Measurements from ENCODE around the gene ANKRD11. TPM values are rescaled to one million over a fixed set of nuclear protein-coding genes. Genes with fewer than 3 reads are reported as not detected.
A peak's percentile ranks its signal among the peaks of the same experiment; 100 is the strongest.
"Not testable (repeated sequence)": the region's sequence is repeated elsewhere in the genome, so short reads cannot be mapped to it uniquely, and the experiment has no call there.

The ANKRD11 gene
- total and polyA plus RNA-seq, 7 experiments from 2014 or later = 8.7 to 254 (median 239) TPM

DNA sequence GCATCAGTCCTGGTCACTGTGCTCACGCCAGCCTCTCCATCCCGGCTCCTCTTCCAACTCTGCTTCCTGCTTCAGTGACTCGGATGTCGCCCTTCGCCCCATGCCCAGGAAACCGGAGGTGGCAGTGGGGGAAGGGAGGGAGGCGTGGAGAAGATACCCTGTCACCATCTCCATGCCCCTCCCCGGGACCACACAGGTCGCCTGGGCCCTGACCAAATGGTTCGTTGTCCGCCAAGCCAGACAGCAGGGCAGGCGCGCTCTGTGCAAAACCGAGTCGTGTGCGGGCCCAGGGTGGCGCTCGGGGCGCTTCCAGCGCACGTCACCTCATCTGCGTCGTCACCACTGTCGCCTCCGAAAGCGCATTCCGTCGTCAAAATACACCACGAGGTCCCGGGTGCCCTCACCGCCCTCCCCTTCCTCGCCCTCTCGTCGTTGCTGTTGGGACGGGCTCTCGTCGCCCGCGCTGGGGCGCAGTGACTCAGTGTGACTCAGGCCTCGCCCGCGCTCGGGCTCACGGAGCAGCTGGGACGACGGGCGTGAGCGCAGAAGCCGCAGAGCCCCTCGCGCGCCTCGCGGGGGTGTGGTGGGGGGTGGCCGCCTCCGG is 233.6 kb downstream of the ANKRD11 start:
- peak overlapping the region; percentile 52 for H3K4me3 ChIP-seq (ENCODE audit: low read length)
- CTCF ChIA-PET = no interaction called here

DNA sequence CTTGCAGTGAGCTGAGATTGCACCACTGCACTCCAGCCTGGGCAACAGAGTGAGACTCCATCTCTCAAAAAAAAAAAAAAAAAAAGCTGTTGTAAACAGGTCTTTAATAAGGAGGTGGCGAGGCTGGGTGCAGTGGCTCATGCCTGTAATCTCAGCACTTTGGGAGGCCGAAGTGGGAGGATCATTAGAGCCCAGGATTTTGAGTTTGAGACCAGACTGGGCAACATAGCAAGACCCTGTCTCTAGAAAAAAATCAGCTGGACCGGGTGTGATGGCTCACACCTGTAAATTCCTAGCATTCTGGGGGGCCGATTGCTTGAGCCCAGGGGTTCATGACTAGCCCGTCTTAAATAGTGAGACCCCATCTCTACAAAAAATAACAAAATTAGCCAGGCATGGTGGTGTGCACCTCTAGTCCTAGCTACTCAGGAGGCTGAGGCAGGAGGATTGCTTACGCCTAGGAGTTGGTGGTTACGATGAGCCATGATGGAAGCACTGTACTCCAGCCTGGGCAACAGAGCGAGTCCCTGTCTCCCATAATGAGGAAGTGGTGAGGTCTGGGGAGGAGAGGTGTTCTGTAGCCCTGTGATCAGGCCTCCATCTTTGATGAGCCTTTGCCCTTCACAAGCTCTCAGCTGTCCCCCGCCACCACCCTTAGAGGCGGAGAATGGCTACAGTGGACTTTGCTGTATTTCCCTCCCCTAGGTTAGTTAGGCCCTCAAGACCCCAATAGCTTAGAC is 236.6 kb downstream of the ANKRD11 start:
- CTCF ChIA-PET = no interaction called here
- ATAC-seq = no peak
- H3K27me3 Mint-ChIP-seq = peaks cover 14 to 36% (median 15%) of the 10 kb centered on the region in 5 donors
- POLR2A ChIA-PET = no interaction called here
- peaks cover 7 to 11% (median 8%) of the 10 kb centered on the region in 5 donors for H3K36me3 Mint-ChIP-seq
- intact Hi-C loops (cut with micrococcal nuclease) = no loop called here
- H3K9me3 Mint-ChIP-seq = peaks cover 2 to 12% (median 6%) of the 10 kb centered on the region in 11 donors
- Histone ChIP-seq H3K4me3 (ENCODE audit: low read length) (no peak overlapping the region), H3K36me3 (ENCODE audit: control insufficient read depth in 2 of 3, insufficient read depth in 3 of 3, low read length in 3 of 3) (no peaks in the 10 kb centered on the region), H3K27me3 (ENCODE audit: control insufficient read depth in 2 of 2, insufficient read depth in 2 of 2, low read length in 2 of 2) (peaks cover 4% of the 10 kb centered on the region in 2 donors), H3K27ac (ENCODE audit: low read depth, low read length) (no peak overlapping the region), H3K4me1 (ENCODE audit: control insufficient read depth in 2 of 2, insufficient read depth in 2 of 2, low read length in 2 of 2) (peaks cover 10 to 13% of the 10 kb centered on the region in 2 donors), H3K9me3 (ENCODE audit: control insufficient read depth in 2 of 3, low read length in 3 of 3) (no peaks in the 10 kb centered on the region)
- H3K4me3 Mint-ChIP-seq = no peak overlapping the region
- no peak for DNase-seq
- H3K4me1 Mint-ChIP-seq = peaks cover 16 to 30% (median 24%) of the 10 kb centered on the region in 7 donors
- no peak overlapping the region for H3K27ac Mint-ChIP-seq

More for the DNA sequence above, 233.6 kb downstream of the ANKRD11 start:
- Mint-ChIP-seq H3K36me3 (peaks cover 0 to 2% (median 0%) of the 10 kb centered on the region in 5 donors), H3K4me1 (peaks cover 14 to 26% (median 21%) of the 10 kb centered on the region in 7 donors), H3K27me3 (peaks cover 14 to 37% (median 15%) of the 10 kb centered on the region in 5 donors), H3K9me3 (peaks cover 0 to 2% (median 0%) of the 10 kb centered on the region in 11 donors), H3K4me3 (peak overlapping the region; percentile 63 to 85 (median 76)), H3K27ac (peak overlapping the region in 6 of 9 donors; percentile 48 to 84 (median 80))
- H3K27me3 ChIP-seq (ENCODE audit: control insufficient read depth in 2 of 2, insufficient read depth in 2 of 2, low read length in 2 of 2) = peaks cover 4% of the 10 kb centered on the region in 2 donors
- peak; percentile 96 for ATAC-seq
- peak overlapping the region; percentile 19 for H3K27ac ChIP-seq (ENCODE audit: low read depth, low read length)
- POLR2A ChIA-PET = interaction anchor here (1.0 kb wide), 1 partner anchor 15 kb away, joined by 4 read pairs; no protein-coding TSS in a partner anchor
- H3K4me1 ChIP-seq (ENCODE audit: control insufficient read depth in 2 of 2, insufficient read depth in 2 of 2, low read length in 2 of 2) = peaks cover 10 to 13% of the 10 kb centered on the region in 2 donors
- H3K36me3 ChIP-seq (ENCODE audit: control insufficient read depth in 2 of 3, insufficient read depth in 3 of 3, low read length in 3 of 3) = no peaks in the 10 kb centered on the region
- DNase-seq = peak; percentile 56 to 88 (median 71)
- intact Hi-C loops (cut with micrococcal nuclease) = loop anchor here in 1 of 2 donors (2.0 kb wide), 1 partner anchor 32 kb away; no protein-coding TSS in a partner anchor
- H3K9me3 ChIP-seq (ENCODE audit: control insufficient read depth in 2 of 3, low read length in 3 of 3) = no peaks in the 10 kb centered on the region

DNA sequence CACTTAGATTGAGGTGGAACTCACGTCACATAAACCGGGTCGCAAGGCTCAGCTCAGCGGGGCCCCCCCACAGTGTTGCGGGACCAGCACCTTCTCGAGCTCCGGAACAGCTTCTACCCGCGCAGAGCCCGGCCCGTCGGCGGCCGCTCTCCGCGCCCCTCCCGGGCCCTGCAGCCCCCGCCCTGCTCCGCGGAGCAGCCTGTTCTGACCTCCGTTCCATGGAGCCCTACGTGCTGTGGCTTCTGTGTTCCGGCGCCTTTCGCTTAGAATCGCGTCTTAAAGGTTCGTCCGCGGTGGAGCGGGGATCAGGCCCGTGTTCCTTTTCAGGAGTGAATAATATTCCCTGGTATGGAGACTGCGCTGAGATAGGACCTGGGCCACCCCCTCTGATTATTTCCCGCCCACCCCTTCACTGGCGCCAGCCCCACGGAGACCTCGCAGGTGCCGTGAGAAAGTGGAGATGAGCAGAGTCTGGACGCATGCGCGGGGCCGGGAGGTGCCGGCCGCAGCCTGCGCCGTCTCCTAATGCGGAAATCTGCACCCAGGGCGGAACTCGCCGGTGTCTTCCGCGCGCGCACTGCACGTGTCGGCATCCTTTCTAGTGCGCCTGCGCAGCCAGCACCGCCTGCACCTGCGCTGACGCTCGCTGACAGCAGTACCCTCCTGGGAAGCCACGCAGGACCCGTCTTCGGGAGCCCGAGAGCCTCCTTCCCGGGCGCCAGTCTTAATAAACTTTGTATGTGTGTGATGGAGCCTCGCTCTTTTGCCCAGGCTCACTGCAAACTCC is 242.0 kb downstream of the ANKRD11 start:
- peak in 2 of 9 donors; percentile 24 to 48 for DNase-seq
- CTCF ChIA-PET = interaction anchor here (0.8 to 1.2 kb wide), 2 partner anchors 41 to 301 kb away, joined by 3 read pairs; no protein-coding TSS in a partner anchor
- intact Hi-C loops (cut with micrococcal nuclease) = loop anchor here (5.0 to 10.0 kb wide), 4 partner anchors 394 to 794 kb away; partner anchors contain the start of genes CHMP1A (in 1 of the 2), GALNS (in 1 of the 2), SPATA2L (in 1 of the 2) and SPATA33 (in 1 of the 2)
- ATAC-seq = no peak
- Mint-ChIP-seq H3K27me3 (peaks cover 0 to 6% (median 0%) of the 10 kb centered on the region in 5 donors), H3K27ac (peak overlapping the region in 6 of 9 donors; percentile 25 to 87 (median 70)), H3K4me3 (peak overlapping the region; percentile 72 to 92 (median 82)), H3K9me3 (peaks cover 1 to 12% (median 6%) of the 10 kb centered on the region in 11 donors), H3K4me1 (peaks cover 3 to 23% (median 16%) of the 10 kb centered on the region in 7 donors), H3K36me3 (peaks cover 7 to 11% (median 8%) of the 10 kb centered on the region in 5 donors)
- peaks cover 0 to 5% of the 10 kb centered on the region in 2 donors for H3K4me1 ChIP-seq (ENCODE audit: control insufficient read depth in 2 of 2, insufficient read depth in 2 of 2, low read length in 2 of 2)
- no peaks in the 10 kb centered on the region for H3K27me3 ChIP-seq (ENCODE audit: control insufficient read depth in 2 of 2, insufficient read depth in 2 of 2, low read length in 2 of 2)
- H3K9me3 ChIP-seq (ENCODE audit: control insufficient read depth in 2 of 3, low read length in 3 of 3) = no peaks in the 10 kb centered on the region
- no peaks in the 10 kb centered on the region for H3K36me3 ChIP-seq (ENCODE audit: control insufficient read depth in 2 of 3, insufficient read depth in 3 of 3, low read length in 3 of 3)
- POLR2A ChIA-PET = interaction anchor here (0.9 to 1.3 kb wide), 3 partner anchors 12 to 442 kb away, joined by 3 to 4 read pairs (median 3); no protein-coding TSS in a partner anchor
- H3K4me3 ChIP-seq (ENCODE audit: low read length) = peak overlapping the region; percentile 47
- peak overlapping the region; percentile 53 for H3K27ac ChIP-seq (ENCODE audit: low read depth, low read length)

DNA sequence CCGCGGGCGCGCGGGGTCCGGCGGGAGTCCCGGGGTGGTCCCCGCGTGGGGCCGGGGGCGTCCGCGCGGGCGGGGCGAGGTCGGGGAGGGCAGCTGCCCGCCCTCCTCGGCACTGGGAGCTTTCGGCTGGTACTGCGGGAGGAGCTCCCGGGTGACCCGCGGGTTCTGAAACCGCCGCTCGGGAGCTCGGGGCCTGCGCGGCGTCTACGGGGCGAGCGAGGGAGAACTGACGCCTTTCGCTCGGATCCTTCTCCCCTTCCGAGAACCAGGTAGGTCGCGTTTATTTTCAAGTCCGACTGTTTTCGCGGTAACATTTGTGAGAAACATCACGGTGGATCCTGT is 242.7 kb downstream of the ANKRD11 start:
- Mint-ChIP-seq H3K9me3 (peaks cover 3 to 12% (median 6%) of the 10 kb centered on the region in 11 donors), H3K36me3 (peaks cover 7 to 11% (median 8%) of the 10 kb centered on the region in 5 donors), H3K4me1 (peaks cover 3 to 30% (median 21%) of the 10 kb centered on the region in 7 donors), H3K4me3 (peak overlapping the region; percentile 72 to 92 (median 82)), H3K27ac (peak overlapping the region in 6 of 9 donors; percentile 25 to 87 (median 70))
- peak overlapping the region; percentile 47 for H3K4me3 ChIP-seq (ENCODE audit: low read length)
- not testable (repeated sequence) for H3K4me1 ChIP-seq (ENCODE audit: control insufficient read depth in 2 of 2, insufficient read depth in 2 of 2, low read length in 2 of 2); H3K36me3 ChIP-seq (ENCODE audit: control insufficient read depth in 2 of 3, insufficient read depth in 3 of 3, low read length in 3 of 3); DNase-seq; H3K9me3 ChIP-seq (ENCODE audit: control insufficient read depth in 2 of 3, low read length in 3 of 3); H3K27me3 Mint-ChIP-seq; ATAC-seq; H3K27me3 ChIP-seq (ENCODE audit: control insufficient read depth in 2 of 2, insufficient read depth in 2 of 2, low read length in 2 of 2)
- ChIA-PET POLR2A (interaction anchor here (0.7 to 1.5 kb wide), 10 partner anchors 18 to 546 kb away, joined by 3 to 6 read pairs (median 3); no protein-coding TSS in a partner anchor), CTCF (interaction anchor here (0.6 to 1.2 kb wide), 4 partner anchors 42 to 585 kb away, joined by 3 read pairs; no protein-coding TSS in a partner anchor)
- intact Hi-C loops (cut with micrococcal nuclease) = loop anchor here (1.0 to 10.0 kb wide), 9 partner anchors 30 to 793 kb away; partner anchors contain the start of genes CHMP1A (in 1 of the 2), GALNS (in 1 of the 2), MVD (in 1 of the 2) and RPL13 (in 1 of the 2)
- H3K27ac ChIP-seq (ENCODE audit: low read depth, low read length) = peak overlapping the region; percentile 53

DNA sequence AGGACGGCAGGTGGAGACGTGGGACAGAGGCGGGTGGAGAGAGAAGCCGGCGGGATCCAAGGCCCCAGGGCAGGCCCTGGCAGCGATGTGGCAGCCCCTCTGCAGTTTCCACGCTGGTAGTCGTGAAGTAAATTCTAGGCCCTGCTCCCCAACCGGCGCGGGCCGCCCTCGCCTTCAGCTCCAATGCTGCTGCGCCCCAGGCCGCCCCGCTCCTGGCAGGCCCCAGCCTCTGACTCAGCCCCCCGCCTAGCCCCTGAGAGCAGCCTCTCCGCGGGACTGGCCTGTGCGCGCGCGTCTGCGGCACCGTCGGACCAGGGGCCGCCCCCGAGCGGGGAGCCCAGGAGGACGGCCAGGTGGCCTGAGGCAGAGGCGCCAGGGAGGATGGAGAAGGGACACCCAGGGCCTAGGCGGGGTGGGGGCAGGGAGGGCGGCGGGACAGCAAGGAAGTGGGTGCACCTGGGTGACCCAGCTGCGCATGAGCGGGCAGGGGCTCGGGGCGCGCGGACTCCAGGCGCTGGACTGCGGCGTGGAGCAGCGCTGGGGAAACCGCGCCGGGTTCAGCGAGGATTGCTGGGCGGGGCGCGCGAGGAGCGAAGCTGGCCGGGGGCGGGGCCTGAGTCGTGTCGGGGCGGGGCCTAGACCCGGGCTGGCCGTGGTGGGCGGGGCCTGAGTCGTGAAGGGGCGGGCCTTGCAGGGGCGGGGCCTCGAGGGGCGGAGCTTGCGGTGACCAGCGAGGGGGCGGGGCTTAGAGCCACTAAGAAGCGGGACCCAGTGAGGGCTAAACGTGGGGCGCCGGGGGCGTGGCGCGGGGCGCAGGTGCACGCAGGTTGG is 243.2 kb downstream of the ANKRD11 start:
- Histone ChIP-seq H3K36me3 (ENCODE audit: control insufficient read depth in 2 of 3, insufficient read depth in 3 of 3, low read length in 3 of 3) (no peaks in the 10 kb centered on the region), H3K4me3 (ENCODE audit: low read length) (peak overlapping the region; percentile 17), H3K4me1 (ENCODE audit: control insufficient read depth in 2 of 2, insufficient read depth in 2 of 2, low read length in 2 of 2) (peaks cover 0 to 5% of the 10 kb centered on the region in 2 donors), H3K27me3 (ENCODE audit: control insufficient read depth in 2 of 2, insufficient read depth in 2 of 2, low read length in 2 of 2) (no peaks in the 10 kb centered on the region), H3K27ac (ENCODE audit: low read depth, low read length) (peak overlapping the region; percentile 62), H3K9me3 (ENCODE audit: control insufficient read depth in 2 of 3, low read length in 3 of 3) (no peaks in the 10 kb centered on the region)
- CTCF ChIA-PET = interaction anchor here (0.6 to 1.2 kb wide), 4 partner anchors 43 to 585 kb away, joined by 3 read pairs; no protein-coding TSS in a partner anchor
- H3K4me1 Mint-ChIP-seq = peaks cover 3 to 31% (median 21%) of the 10 kb centered on the region in 7 donors
- peaks cover 7 to 11% (median 8%) of the 10 kb centered on the region in 5 donors for H3K36me3 Mint-ChIP-seq
- intact Hi-C loops (cut with micrococcal nuclease) = loop anchor here (1.0 to 10.0 kb wide), 9 partner anchors 30 to 792 kb away; partner anchors contain the start of genes CHMP1A (in 1 of the 2), GALNS (in 1 of the 2), MVD (in 1 of the 2) and RPL13 (in 1 of the 2)
- peak overlapping the region; percentile 70 to 92 (median 78) for H3K4me3 Mint-ChIP-seq
- peaks cover 0 to 6% (median 0%) of the 10 kb centered on the region in 5 donors for H3K27me3 Mint-ChIP-seq
- peak overlapping the region in 5 of 9 donors; percentile 40 to 89 (median 76) for H3K27ac Mint-ChIP-seq
- ATAC-seq (peak; percentile 99), DNase-seq (peak; percentile 85 to 99 (median 93))
- peaks cover 3 to 12% (median 6%) of the 10 kb centered on the region in 11 donors for H3K9me3 Mint-ChIP-seq
- POLR2A ChIA-PET = interaction anchor here (0.5 to 1.5 kb wide), 13 partner anchors 19 to 545 kb away, joined by 3 to 6 read pairs (median 3); partner anchors contain the start of gene SPG7

Measured in naive thymus-derived CD4-positive, alpha-beta T cell (primary cell).